ENCODE results near the gene OR10H4. TPM values are rescaled to one million over a fixed set of nuclear protein-coding genes. Genes with fewer than 3 reads are reported as not detected.
"Not testable (repeated sequence)": the region's sequence is repeated elsewhere in the genome, so short reads cannot be mapped to it uniquely, and the experiment has no call there.

Gene OR10H4
- total and polyA plus RNA-seq, 9 of the 15 experiments (the other 6 are each of a cell fraction or from before 2014, with no cell fraction given) = not detected

DNA sequence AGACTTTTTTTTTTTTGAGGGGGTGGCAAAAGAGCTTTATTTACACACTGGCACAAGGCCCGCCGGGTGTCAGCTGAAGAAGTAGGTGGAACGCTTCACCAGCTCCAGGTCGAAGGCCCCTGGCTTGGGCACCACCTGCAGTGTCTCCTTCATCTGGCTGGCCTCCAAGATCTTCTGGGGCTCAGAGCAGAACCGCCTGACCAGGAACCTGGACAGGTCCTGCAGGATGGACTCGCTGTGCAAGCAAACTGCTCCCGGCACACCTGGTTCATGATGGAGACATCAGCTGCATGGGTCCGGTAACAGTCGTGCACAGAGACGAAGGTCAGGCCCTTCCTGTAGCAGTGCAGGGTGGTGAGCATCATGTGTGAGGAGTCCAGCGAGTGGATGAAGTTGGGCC is 46.6 kb upstream of the OR10H4 start:
- intact Hi-C loops (cut with micrococcal nuclease) = no loop called here
- Histone ChIP-seq H3K4me3 (no peak overlapping the region), H3K79me2 (ENCODE audit: control insufficient read depth, insufficient read depth, low read length) (no peaks in the 10 kb centered on the region), H3K9ac (ENCODE audit: insufficient read depth in 1 of 2, low read depth in 2 of 2, low read length in 2 of 2) (no peak overlapping the region), H2AFZ (ENCODE audit: low read depth, low read length) (no peak overlapping the region), H3K9me3 (replicated peaks; ENCODE audit: control insufficient read depth, insufficient read depth, low read depth, low read length) (no peaks in the 10 kb centered on the region; the same call in 1 of the 2 replicates), H3K36me3 (ENCODE audit: control insufficient read depth, insufficient read depth, low read length) (no peaks in the 10 kb centered on the region), H4K20me1 (replicated peaks; ENCODE audit: control insufficient read depth, insufficient read depth, low read length) (no peaks in the 10 kb centered on the region), H3K4me1 (replicated peaks in 1 of 2; ENCODE audit: control insufficient read depth in 2 of 2, insufficient read depth in 2 of 2, low read length in 2 of 2) (peaks cover 0 to 20% of the 10 kb centered on the region in 2 experiments; a peak in 2 of 5 replicates), H3K4me2 (ENCODE audit: insufficient read depth, low read length) (no peak overlapping the region), H3K27ac (ENCODE audit: extremely low read depth, low read depth, low read length) (no peak overlapping the region), H3K9me1 (ENCODE audit: control insufficient read depth, insufficient read depth, low read length) (no peaks in the 10 kb centered on the region), H3K27me3 (ENCODE audit: control insufficient read depth in 2 of 2, insufficient read depth in 2 of 2, low read length in 2 of 2) (peaks cover 4 to 6% of the 10 kb centered on the region in 2 experiments; a peak in 3 of 5 replicates)
- POLR2A ChIA-PET = no interaction called here
- CTCF ChIA-PET (ENCODE audit: low intra/inter-chr PET ratio) = no interaction called here
- in situ Hi-C loops (cut with MboI) = no loop called here
- ATAC-seq (no peak), DNase-seq (ENCODE audit: extremely low read depth in 1 of 4, low spot score in 3 of 4) (no peak), FAIRE-seq (no peak)
- no TSS peak for BruUV-seq (replicated peaks)
- TF ChIP-seq MCM3 (IDR thresholded peaks at IDR 0.05) (no peak), TOE1 (IDR thresholded peaks at IDR 0.05; ENCODE audit: borderline replicate concordance) (no peak), TOE1 (CRISPR knock-in tag; IDR thresholded peaks at IDR 0.05; ENCODE audit: borderline replicate concordance, low read depth) (no peak)
- 7% methylated on average over 10 of the region's 11 CpGs for WGBS (ENCODE audit: insufficient coverage, low coverage, missing lambda C conversion rate)

DNA sequence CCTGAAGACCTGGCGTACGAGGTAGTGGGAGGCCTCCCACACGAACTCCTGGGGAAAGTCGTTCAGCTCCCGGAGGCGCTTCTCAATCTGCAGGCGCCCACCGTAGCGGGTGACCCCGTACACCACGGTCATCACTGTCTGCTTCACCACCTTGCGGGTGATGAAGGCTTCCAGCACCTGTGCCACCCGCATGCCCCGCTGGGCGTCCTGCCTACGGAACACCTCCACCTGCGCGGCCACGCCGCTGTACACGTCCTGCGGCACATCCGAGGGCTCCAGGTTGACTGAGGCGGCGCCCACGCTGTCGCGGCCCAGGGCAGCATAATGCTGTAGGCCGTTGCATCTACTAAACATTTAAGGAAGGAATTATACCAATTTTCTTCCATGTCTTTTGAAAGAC is 45.9 kb upstream of the OR10H4 start:
- intact Hi-C loops (cut with micrococcal nuclease); H4K20me1 ChIP-seq (replicated peaks; ENCODE audit: control insufficient read depth, insufficient read depth, low read length); CTCF ChIA-PET (ENCODE audit: low intra/inter-chr PET ratio); H3K4me2 ChIP-seq (ENCODE audit: insufficient read depth, low read length); H3K27ac ChIP-seq (ENCODE audit: extremely low read depth, low read depth, low read length); POLR2A ChIA-PET; H3K79me2 ChIP-seq (ENCODE audit: control insufficient read depth, insufficient read depth, low read length); H3K9ac ChIP-seq (ENCODE audit: insufficient read depth in 1 of 2, low read depth in 2 of 2, low read length in 2 of 2); H3K36me3 ChIP-seq (ENCODE audit: control insufficient read depth, insufficient read depth, low read length); H3K9me3 ChIP-seq (replicated peaks; ENCODE audit: control insufficient read depth, insufficient read depth, low read depth, low read length); BruUV-seq (replicated peaks); FAIRE-seq; H2AFZ ChIP-seq (ENCODE audit: low read depth, low read length); in situ Hi-C loops (cut with MboI); ATAC-seq; DNase-seq (ENCODE audit: extremely low read depth in 1 of 4, low spot score in 3 of 4); H3K27me3 ChIP-seq (ENCODE audit: control insufficient read depth in 2 of 2, insufficient read depth in 2 of 2, low read length in 2 of 2); H3K4me3 ChIP-seq; H3K9me1 ChIP-seq (ENCODE audit: control insufficient read depth, insufficient read depth, low read length): not testable (repeated sequence)
- WGBS (ENCODE audit: insufficient coverage, low coverage, missing lambda C conversion rate) = 4% methylated on average over 17 of the region's 29 CpGs
- peaks cover 0 to 14% of the 10 kb centered on the region in 2 experiments; a peak in 2 of 5 replicates for H3K4me1 ChIP-seq (replicated peaks in 1 of 2; ENCODE audit: control insufficient read depth in 2 of 2, insufficient read depth in 2 of 2, low read length in 2 of 2)

All from K562 (cell line).